BE2C (cell line): ENCODE results near the gene SURF4.
"Not testable (repeated sequence)": the region's sequence is repeated elsewhere in the genome, so short reads cannot be mapped to it uniquely, and the experiment has no call there.

ENCODE experiments used
- DNase-seq: peaks from one replicate; pipeline ENCODE4 v3.0.0-alpha.2; 2020
- H3K27me3 ChIP-seq: fragments of 250-450 bp; sonication (Bioruptor Pico); 2 replicates; pipeline ENCODE4 v1.5.1; 2020; ENCODE audit warnings: mild to moderate bottlenecking
- H3K36me3 ChIP-seq: fragments of 250-450 bp; sonication (Bioruptor Pico); 2 replicates; pipeline ENCODE4 v1.5.1; 2020; ENCODE audit warnings: mild to moderate bottlenecking
- H3K4me1 ChIP-seq: fragments of 250-450 bp; sonication (Bioruptor Pico); 2 replicates; pipeline ENCODE4 v1.5.1; 2020
- H3K4me3 ChIP-seq: 2 replicates; pipeline ENCODE4 v1.5.1; 2011; ENCODE audit warnings: low read depth, low read length
- H3K9me3 ChIP-seq: fragments of 250-450 bp; sonication (Bioruptor Pico); 2 replicates; pipeline ENCODE4 v1.5.1; 2020
- CTCF ChIP-seq: IDR thresholded peaks from 2 replicates; pipeline ENCODE4 v1.5.1; 2012; ENCODE audit warnings: mild to moderate bottlenecking, low read depth, low read length

The SURF4 gene

DNA sequence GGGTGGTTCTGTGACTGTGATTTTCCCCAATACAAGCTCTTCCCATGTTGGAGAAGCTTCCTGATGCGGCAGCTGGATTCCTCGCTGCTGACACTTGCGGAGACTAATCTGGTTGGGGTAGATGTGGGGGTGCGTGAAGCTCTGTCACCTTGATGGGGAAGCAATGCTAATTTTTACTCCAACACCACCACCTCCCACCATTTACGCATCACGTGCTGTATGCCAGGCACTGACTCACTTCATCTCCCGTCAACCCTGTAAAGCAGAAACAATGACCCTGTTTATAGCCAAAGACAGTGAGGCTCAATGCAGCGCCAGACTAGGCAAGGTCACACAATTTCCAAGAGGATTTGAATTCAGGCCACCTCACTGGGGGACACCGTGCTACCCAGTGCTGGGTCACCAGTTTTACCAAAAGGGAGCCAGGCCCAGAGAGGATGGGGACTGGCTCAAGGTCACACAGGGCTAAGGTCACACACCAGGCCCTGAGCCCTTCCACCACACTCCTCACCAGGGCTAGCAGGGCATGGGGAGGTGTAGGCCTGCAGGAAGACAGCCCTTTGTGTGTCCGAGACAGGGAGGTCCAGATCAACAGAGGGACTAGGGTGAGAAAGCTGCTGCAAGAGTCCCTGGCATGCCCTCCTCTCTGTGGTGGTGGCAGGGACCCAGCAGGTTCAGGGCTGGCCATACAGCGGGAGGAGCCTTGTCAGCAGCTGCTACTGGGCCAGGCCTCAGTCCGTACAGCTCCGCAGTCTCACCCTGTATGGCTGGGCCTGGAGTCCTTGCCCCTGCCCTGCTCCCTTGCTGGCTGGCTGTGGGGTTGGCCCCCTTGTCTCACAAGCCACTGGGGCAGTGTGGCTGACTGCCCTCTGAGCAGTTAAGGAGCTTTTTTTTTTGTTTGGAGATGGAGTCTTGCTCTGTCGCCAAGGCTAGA, 3.6 kb upstream of the SURF4 start:
- no peak for DNase-seq
- Histone ChIP-seq H3K27me3 (no peaks in the 10 kb centered on the region), H3K9me3 (0 out of 2 replicates have a peak, but pooled peaks cover 2% of the 10 kb centered on the region), H3K36me3 (no peaks in the 10 kb centered on the region), H3K4me1 (peaks cover 3% of the 10 kb centered on the region; the same call in 1 of the 2 replicates), H3K4me3 (no peak overlapping the region)
- no peak for TF ChIP-seq CTCF

GRCh38 chr9:133378408-133378962, 2.6 kb upstream of the SURF4 start:
- Histone ChIP-seq H3K27me3 (no peaks in the 10 kb centered on the region), H3K4me1 (peaks cover 3% of the 10 kb centered on the region; the same call in 1 of the 2 replicates), H3K9me3 (0 out of 2 replicates have a peak, but pooled peaks cover 2% of the 10 kb centered on the region), H3K4me3 (no peak overlapping the region), H3K36me3 (peaks cover under 1% of the 10 kb centered on the region)
- DNase-seq, result no peak
- TF ChIP-seq CTCF, result no peak

DNA sequence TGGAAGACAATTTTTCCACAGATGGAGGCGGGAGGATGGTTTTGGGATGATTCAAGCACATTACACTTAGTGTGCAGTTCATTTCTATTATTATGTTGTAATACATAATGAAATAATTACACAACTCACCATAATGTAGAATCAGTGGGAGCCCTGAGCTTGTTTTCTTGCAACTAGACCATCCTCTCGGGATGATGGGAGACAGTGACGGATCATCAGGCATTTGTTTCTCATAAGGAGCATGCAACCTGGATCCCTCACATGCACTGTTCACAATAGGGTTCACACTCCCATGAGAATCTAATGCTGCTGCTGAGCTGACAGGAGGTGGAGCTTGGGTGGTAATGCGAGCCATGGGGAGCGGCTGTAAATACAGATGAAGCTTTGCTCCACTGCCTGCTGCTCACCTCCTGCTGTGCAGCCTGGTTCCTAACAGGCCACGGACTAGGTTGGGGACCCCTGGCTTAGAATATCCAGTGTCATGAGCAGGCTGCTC, 1.9 kb upstream of the SURF4 start:
- Histone ChIP-seq H3K36me3 (peaks cover 8% of the 10 kb centered on the region), H3K4me3 (no peak overlapping the region), H3K9me3 (0 out of 2 replicates have a peak, but pooled peaks cover 2% of the 10 kb centered on the region), H3K27me3 (no peaks in the 10 kb centered on the region), H3K4me1 (peaks cover 3% of the 10 kb centered on the region; the same call in 1 of the 2 replicates)
- TF ChIP-seq CTCF, result no peak
- no peak for DNase-seq

DNA sequence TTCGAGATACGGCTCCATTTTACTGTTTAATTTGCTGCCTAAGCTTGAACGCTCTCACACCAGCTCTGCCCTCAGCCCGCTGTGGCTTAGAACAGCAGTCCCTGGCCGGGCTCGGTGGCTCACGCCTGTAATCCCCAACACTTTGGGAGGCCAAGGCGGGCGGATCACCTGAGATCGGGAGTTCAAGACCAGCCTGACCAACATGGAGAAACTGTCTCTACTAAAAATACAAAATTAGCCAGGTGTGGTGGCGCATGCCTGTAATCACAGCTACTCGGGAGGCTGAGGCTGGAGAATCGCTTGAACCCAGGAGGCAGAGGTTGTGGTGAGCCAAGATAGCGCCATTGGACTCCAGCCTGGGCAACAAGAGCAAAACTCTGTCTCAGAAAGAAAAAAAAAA, 1.4 kb upstream of the SURF4 start:
- not testable (repeated sequence) for H3K27me3 ChIP-seq, DNase-seq, H3K9me3 ChIP-seq, H3K4me3 ChIP-seq, H3K4me1 ChIP-seq
- peaks cover 13% of the 10 kb centered on the region for H3K36me3 ChIP-seq

- no peaks in the 10 kb centered on the region for H3K9me3 ChIP-seq
- no peak for DNase-seq
- peak overlapping the region; percentile 90 for H3K4me3 ChIP-seq
- peaks cover 3% of the 10 kb centered on the region for H3K4me1 ChIP-seq
- peaks cover 34% of the 10 kb centered on the region for H3K36me3 ChIP-seq
- no peaks in the 10 kb centered on the region for H3K27me3 ChIP-seq
- TF ChIP-seq CTCF, result no peak
Observed at GRCh38 chr9:133375116-133375723, 640 bp downstream of the SURF4 start.

DNA sequence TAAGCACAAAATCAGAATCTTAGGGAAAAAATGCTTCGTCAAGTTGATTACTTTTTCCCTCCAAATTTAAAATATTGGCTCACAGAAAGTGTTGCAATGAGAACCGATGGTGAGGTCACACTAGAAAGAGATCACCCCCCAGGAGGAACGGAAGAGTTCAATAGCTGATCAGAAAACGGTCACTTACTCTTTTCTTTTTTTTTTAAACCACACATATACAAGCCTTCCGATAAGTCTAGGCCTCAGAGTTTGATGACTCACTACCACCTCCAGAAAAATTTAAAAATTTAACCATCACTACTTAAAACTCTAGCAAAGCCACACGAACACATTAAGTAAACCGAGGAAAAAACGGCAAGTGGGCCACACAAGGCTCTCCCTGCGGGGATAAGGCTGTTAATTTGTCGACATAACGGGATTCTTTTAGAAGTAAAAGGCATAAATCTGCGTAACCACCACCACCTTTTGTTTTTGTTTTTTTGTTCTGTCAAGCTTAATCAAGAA, 1.2 kb downstream of the SURF4 start:
- TF ChIP-seq CTCF, result no peak
- Histone ChIP-seq H3K4me3 (peak overlapping the region; percentile 90), H3K36me3 (peaks cover 39% of the 10 kb centered on the region)

More for the DNA sequence above, 1.2 kb downstream of the SURF4 start:
- DNase-seq, result no peak
- Histone ChIP-seq H3K27me3 (no peaks in the 10 kb centered on the region), H3K9me3 (no peaks in the 10 kb centered on the region), H3K4me1 (peaks cover 7% of the 10 kb centered on the region)
